ENCODE results near the gene JARID2.

DNA sequence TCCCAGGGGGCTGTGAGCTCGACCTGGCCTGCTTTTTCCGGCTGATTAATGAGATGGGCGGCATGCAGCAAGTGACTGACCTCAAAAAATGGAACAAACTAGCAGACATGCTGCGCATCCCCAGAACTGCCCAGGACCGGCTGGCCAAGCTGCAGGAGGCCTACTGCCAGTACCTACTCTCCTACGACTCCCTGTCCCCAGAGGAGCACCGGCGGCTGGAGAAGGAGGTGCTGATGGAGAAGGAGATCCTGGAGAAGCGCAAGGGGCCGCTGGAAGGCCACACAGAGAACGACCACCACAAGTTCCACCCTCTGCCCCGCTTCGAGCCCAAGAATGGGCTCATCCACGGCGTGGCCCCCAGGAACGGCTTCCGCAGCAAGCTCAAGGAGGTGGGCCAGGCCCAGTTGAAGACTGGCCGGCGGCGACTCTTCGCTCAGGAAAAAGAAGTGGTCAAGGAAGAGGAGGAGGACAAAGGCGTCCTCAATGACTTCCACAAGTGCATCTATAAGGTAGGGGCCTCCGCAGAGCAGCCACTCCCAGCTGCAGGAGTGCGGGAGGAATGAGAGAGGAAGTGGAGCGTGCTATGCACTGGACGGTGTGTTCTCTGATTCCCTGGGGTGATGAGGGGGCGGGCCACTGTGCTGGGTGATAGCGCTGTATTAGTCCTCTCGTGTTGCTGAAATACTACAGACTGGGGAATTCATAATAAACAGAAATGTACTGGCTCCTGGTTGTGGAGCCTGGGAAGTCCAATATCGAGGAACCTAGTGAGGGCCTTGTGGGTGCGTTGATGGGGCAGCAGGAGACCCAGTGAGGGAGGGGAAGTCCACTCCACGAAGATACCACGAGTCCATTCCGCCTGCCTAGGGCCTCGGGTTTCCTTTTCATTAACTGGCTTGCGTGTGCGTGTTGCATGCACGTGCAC is 255.3 kb downstream of the JARID2 start:
- TF ChIP-seq, protein P1, sequence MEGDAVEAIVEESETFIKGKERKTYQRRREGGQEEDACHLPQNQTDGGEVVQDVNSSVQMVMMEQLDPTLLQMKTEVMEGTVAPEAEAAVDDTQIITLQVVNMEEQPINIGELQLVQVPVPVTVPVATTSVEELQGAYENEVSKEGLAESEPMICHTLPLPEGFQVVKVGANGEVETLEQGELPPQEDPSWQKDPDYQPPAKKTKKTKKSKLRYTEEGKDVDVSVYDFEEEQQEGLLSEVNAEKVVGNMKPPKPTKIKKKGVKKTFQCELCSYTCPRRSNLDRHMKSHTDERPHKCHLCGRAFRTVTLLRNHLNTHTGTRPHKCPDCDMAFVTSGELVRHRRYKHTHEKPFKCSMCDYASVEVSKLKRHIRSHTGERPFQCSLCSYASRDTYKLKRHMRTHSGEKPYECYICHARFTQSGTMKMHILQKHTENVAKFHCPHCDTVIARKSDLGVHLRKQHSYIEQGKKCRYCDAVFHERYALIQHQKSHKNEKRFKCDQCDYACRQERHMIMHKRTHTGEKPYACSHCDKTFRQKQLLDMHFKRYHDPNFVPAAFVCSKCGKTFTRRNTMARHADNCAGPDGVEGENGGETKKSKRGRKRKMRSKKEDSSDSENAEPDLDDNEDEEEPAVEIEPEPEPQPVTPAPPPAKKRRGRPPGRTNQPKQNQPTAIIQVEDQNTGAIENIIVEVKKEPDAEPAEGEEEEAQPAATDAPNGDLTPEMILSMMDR (optimal IDR thresholded peaks at IDR 0.05 in 1 of 3, IDR thresholded peaks at IDR 0.05 in 1 of 3, conservative IDR thresholded peaks at IDR 0.05 in 1 of 3; ENCODE audit: extremely low read depth in 1 of 3, insufficient read depth in 2 of 3, low read length in 3 of 3): no peak
- TF ChIP-seq EZH2 (IDR thresholded peaks at IDR 0.05; ENCODE audit: low read length): no peak

Data from keratinocyte (primary cell).